ENCODE measurements around the gene NCKAP5. TPM values are rescaled to one million over a fixed set of nuclear protein-coding genes. Genes with fewer than 3 reads are reported as not detected.

Gene NCKAP5
- total and polyA plus RNA-seq, 4 donors: 2.3 to 20.2 (median 8.1) TPM

DNA sequence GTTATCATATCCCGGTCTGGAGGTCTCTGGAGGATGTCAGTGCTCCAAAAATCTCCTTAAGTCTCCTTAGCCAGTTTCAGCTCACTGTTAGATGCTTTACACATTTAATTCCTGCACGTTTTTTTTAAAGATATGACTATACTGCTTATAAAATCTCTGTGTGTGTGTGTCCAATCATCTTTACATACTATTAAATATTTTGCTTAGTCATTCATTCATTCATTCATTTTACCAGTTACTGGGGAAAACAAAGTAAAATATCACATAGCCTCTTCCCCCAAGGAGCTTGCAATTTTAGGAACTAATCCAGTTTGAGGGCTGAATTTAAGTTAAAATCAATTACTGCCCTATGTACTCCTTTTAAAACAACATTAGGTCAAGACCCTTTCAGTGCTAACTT, 605.1 kb downstream of the NCKAP5 start:
- 68% methylated on average over 2 of the region's 2 CpGs for WGBS, 2 donors
- no peak for ATAC-seq (ENCODE audit: insufficient read depth, low FRiP score)
- DNase-seq: peak in 1 of 3 donors; percentile 17
- H3K27ac ChIP-seq (ENCODE audit: low read depth in 1 of 2, low read length in 1 of 2): no peak overlapping the region
- no peaks in the 10 kb centered on the region for H3K27me3 ChIP-seq (ENCODE audit: control insufficient read depth in 3 of 3, insufficient read depth in 3 of 3, low read length in 2 of 3)
- no peak overlapping the region for H3K9ac ChIP-seq (ENCODE audit: insufficient read depth in 1 of 2, low read length in 2 of 2)
- TF ChIP-seq, protein P1, sequence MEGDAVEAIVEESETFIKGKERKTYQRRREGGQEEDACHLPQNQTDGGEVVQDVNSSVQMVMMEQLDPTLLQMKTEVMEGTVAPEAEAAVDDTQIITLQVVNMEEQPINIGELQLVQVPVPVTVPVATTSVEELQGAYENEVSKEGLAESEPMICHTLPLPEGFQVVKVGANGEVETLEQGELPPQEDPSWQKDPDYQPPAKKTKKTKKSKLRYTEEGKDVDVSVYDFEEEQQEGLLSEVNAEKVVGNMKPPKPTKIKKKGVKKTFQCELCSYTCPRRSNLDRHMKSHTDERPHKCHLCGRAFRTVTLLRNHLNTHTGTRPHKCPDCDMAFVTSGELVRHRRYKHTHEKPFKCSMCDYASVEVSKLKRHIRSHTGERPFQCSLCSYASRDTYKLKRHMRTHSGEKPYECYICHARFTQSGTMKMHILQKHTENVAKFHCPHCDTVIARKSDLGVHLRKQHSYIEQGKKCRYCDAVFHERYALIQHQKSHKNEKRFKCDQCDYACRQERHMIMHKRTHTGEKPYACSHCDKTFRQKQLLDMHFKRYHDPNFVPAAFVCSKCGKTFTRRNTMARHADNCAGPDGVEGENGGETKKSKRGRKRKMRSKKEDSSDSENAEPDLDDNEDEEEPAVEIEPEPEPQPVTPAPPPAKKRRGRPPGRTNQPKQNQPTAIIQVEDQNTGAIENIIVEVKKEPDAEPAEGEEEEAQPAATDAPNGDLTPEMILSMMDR (IDR thresholded peaks at IDR 0.05; ENCODE audit: control extremely low read depth, extremely low read depth): no peak
- peaks cover 0 to 14% (median 0%) of the 10 kb centered on the region in 5 donors for H3K4me1 ChIP-seq (ENCODE audit: control insufficient read depth in 5 of 5, insufficient read depth in 5 of 5, low read length in 5 of 5)
- no peaks in the 10 kb centered on the region for H3K36me3 ChIP-seq (ENCODE audit: control insufficient read depth in 4 of 4, insufficient read depth in 4 of 4, low read length in 4 of 4)
- H3K4me3 ChIP-seq: no peak overlapping the region
- no peaks in the 10 kb centered on the region for H3K9me3 ChIP-seq (ENCODE audit: control insufficient read depth in 4 of 4, insufficient read depth in 3 of 4, low read length in 3 of 4)

GRCh38 chr2:132958887-132959286, 609.4 kb downstream of the NCKAP5 start:
- Histone ChIP-seq H3K27me3 (ENCODE audit: control insufficient read depth in 3 of 3, insufficient read depth in 3 of 3, low read length in 2 of 3) (no peaks in the 10 kb centered on the region), H3K4me1 (ENCODE audit: control insufficient read depth in 5 of 5, insufficient read depth in 5 of 5, low read length in 5 of 5) (peaks cover 0 to 11% (median 0%) of the 10 kb centered on the region in 5 donors), H3K4me3 (no peak overlapping the region), H3K9me3 (ENCODE audit: control insufficient read depth in 4 of 4, insufficient read depth in 3 of 4, low read length in 3 of 4) (no peaks in the 10 kb centered on the region), H3K9ac (ENCODE audit: insufficient read depth in 1 of 2, low read length in 2 of 2) (no peak overlapping the region), H3K27ac (ENCODE audit: low read depth in 1 of 2, low read length in 1 of 2) (no peak overlapping the region), H3K36me3 (ENCODE audit: control insufficient read depth in 4 of 4, insufficient read depth in 4 of 4, low read length in 4 of 4) (no peaks in the 10 kb centered on the region)
- WGBS, 2 donors: 86 to 90% methylated on average over 2 of the region's 2 CpGs
- ATAC-seq (ENCODE audit: insufficient read depth, low FRiP score) (no peak), DNase-seq (no peak)
- TF ChIP-seq, protein P1 (IDR thresholded peaks at IDR 0.05; ENCODE audit: control extremely low read depth, extremely low read depth): no peak

DNA sequence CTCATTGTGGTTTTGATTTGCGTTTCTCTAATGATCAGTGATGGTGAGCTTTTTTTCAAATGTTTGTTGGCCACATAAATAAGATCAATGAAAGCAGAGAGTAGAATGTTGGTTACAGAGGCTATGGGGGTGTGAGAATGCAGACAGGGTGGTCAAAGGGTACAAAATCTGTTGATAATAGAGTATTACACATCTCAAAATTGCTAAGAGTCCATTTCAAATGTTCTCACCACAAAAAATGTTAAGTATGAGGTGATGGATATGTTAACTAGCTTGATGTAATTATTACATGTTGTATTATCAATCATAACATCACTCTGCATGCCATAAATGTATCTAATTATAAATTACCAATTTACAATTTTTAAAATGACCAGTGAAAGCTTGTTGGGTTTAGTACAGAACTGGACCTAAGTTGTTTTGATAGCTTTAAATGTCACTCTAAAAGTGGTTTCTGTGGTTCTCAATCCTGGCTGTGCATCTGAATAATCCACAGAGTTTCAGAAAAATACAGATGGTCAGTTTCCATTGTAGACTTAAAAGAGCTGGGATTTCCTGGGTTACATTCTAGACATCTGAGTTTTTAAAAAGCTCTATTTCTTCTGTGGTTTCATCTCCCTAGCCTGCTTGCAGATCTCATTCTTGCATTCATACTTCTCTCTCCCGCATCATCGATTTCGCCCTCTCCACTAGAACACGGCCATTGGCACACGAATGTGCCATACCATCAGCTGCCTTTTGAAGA, 612.2 kb downstream of the NCKAP5 start:
- WGBS, 2 donors: 91 to 97% methylated on average over 6 of the region's 6 CpGs
- H3K9ac ChIP-seq (ENCODE audit: insufficient read depth in 1 of 2, low read length in 2 of 2): no peak overlapping the region
- TF ChIP-seq, protein P1 (IDR thresholded peaks at IDR 0.05; ENCODE audit: control extremely low read depth, extremely low read depth): no peak
- no peaks in the 10 kb centered on the region for H3K27me3 ChIP-seq (ENCODE audit: control insufficient read depth in 3 of 3, insufficient read depth in 3 of 3, low read length in 2 of 3)
- no peak overlapping the region for H3K27ac ChIP-seq (ENCODE audit: low read depth in 1 of 2, low read length in 1 of 2)
- no peaks in the 10 kb centered on the region for H3K36me3 ChIP-seq (ENCODE audit: control insufficient read depth in 4 of 4, insufficient read depth in 4 of 4, low read length in 4 of 4)
- ATAC-seq (ENCODE audit: insufficient read depth, low FRiP score): no peak
- no peaks in the 10 kb centered on the region for H3K9me3 ChIP-seq (ENCODE audit: control insufficient read depth in 4 of 4, insufficient read depth in 3 of 4, low read length in 3 of 4)
- no peak overlapping the region for H3K4me3 ChIP-seq
- no peaks in the 10 kb centered on the region for H3K4me1 ChIP-seq (ENCODE audit: control insufficient read depth in 5 of 5, insufficient read depth in 5 of 5, low read length in 5 of 5)
- DNase-seq: no peak

Data from lung (tissue), 12 donors.